Stimulated activated CD4-positive, alpha-beta T cell treated with anti-CD3 and anti-CD28 coated beads, Interleukin-2, amount 100 ng/mL, for 48 hours (primary cell): ENCODE results near the gene IL20RA.
"Not testable (repeated sequence)": the region's sequence is repeated elsewhere in the genome, so short reads cannot be mapped to it uniquely, and the experiment has no call there.

Experiments
- DNase-seq, 2 donors: peaks; one replicate each; pipeline ENCODE4 v3.0.0-alpha.2; 2020

IL20RA gene

GRCh38 chr6:136969433-136969832 is 75.3 kb downstream of the IL20RA start:
- DNase-seq: no peak

DNA sequence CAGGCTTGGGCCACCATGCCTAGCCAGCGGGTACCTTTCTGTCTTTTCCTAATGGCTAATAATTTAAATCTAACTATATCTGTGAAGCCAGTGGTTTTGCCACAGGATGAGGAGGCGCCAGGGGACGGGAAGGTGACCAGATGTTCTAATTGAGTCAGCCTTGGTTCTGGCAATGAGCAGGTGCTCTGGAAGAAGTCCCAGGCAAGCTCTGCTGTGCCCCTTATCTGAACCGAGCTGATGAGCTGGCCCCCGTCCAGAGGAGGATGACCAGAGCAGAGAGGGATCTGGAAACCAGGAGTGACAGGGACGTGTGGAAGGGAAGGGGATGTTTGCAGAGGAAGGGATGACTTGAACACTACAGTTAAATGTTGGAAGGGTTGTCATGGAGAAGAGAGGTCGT is 75.9 kb downstream of the IL20RA start:
- no peak for DNase-seq

DNA sequence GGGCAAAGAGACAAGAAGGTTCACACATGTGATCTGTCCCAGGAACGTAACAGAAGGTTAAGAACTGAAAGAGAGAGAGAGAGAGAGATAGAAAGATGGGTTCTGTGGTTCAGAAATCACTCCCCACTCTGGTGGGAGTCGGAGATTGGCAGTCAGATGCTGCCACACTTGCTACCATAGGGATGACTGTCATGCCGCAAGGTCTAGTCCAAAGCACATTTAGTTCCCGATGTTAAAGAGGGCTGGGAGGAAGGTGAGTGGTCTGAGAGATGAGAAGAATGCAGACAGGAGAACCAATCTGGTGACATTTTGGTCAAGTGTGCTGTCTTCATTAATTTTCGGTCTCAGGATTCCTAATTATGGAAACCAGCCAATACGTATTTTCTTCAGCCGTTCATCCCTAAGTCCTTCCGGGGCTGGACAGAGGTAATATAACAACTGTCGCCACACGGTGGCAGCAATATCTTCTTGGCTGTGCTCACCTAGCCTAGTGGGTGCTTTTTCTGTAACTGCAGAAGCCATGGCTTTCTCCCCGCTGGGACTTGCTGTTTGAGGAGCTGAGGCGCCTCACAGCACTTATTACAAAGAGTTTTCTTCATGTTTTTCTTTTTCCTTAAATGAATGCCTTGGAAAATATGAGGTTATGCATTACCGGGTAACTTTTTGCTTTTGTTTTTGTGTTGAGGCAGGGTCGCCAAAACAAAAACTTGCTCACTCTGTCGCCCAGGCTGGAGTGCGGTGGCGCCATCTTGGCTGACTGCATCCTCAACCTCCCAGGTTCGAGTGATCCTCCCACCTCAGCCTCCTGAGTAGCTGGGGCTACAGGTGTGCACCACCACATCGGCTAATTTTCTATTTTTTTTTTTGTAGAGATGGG is 76.7 kb downstream of the IL20RA start:
- peak; percentile 57 to 61 for DNase-seq

- DNase-seq: no peak
Observed at GRCh38 chr6:136964398-136964797, 80.4 kb downstream of the IL20RA start.

- no peak for DNase-seq
Observed at GRCh38 chr6:136963259-136963658, 81.5 kb downstream of the IL20RA start.

GRCh38 chr6:136962661-136963060 is 82.1 kb downstream of the IL20RA start:
- DNase-seq: no peak

- DNase-seq: no peak
Observed at GRCh38 chr6:136961848-136962247, 82.9 kb downstream of the IL20RA start.

DNA sequence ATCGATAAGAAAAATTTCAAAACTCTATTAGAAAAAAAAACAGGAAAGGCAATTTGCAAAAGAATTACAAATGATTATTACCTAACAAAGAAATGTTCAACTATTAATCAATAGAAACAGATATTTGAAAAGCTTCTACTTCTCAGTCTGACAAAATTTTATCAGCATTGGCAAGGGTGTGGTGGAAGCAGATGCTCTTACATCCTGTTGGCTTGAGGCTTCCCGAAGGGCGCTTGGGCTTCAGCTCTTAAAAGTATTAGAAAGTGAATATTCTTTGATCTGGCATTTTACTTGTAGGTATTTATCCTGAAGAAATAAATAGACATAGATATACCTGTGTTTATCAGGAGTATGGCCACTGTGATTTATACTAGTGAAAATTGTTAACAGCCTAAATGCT is 84.0 kb downstream of the IL20RA start:
- DNase-seq: no peak

DNA sequence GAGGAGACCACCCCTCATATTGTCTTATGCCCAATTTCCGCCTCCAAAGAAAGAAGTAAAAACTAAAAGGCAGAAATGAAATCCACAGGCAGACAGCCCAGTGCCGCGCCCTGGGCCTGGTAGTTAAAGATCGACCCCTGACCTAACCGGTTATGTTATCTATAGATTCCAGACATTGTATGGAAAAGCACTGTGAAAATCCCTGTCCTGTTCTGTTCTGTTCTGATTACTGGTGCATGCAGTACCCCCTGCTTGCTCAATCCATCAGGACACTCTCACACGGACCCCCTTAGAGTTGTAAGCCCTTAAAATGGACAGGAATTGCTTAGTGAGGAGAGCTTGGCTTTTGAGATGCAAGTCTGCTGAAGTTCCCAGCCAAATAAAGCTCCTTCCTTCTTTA is 84.8 kb downstream of the IL20RA start:
- DNase-seq: not testable (repeated sequence)

DNA sequence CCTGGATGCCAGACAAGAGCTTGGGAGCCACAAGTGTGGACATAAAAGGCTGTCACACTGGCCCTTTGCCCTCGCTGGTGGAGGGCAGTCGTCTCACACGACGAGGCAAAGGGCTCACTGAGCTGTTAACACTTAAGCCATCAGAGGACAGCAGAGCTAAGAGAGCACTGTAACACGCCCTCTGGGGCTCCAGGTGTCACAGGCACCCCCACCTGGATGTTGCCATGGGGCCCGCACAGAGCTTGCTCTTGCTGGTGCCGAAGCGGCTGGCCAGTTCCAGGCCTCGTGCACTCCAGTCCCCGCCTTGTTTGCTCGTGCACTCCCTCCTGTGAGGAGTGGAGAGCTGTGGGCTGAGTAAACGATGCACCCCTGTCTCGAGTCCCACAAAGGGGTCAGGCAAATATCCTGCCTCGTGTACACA is 85.3 kb downstream of the IL20RA start:
- DNase-seq: no peak

- no peak for DNase-seq
Observed at GRCh38 chr6:136958168-136958567, 86.6 kb downstream of the IL20RA start.

- no peak for DNase-seq
Observed at GRCh38 chr6:136956590-136957544, 87.9 kb downstream of the IL20RA start.

DNA sequence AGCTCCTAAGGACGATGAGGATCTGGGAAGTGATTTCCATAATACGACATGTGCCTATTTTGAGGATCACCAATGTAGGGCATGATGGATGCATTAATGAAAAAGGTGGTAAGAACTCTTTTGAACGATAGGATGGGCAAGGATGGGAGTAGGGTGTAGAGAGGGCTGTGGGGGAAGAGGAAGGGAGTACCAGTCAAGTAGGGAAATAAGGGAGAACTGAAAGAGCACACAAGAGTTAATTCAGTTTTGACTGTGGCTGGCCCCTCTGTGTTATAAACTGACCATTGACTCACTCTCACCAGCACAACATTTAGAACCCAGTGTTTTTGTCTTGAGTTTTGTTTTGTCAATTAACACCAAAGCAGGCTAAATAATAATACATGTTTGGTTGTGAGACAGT is 89.6 kb downstream of the IL20RA start:
- DNase-seq: no peak

GRCh38 chr6:136952714-136953260 is 92.0 kb downstream of the IL20RA start:
- no peak for DNase-seq

GRCh38 chr6:136950436-136951126 is 94.2 kb downstream of the IL20RA start:
- DNase-seq: no peak
